ENCODE measurements around the gene PYGB.

The PYGB gene

GRCh38 chr20:25247518-25247955, 348 bp upstream of the PYGB start:
- no peak overlapping the region for H3K9ac ChIP-seq (ENCODE audit: low read depth, low read length)
- H3K4me1 ChIP-seq (ENCODE audit: control insufficient read depth, insufficient read depth, low read length): peaks cover 9% of the 10 kb centered on the region
- peaks cover 13% of the 10 kb centered on the region for H3K27me3 ChIP-seq (ENCODE audit: control insufficient read depth, insufficient read depth, low read length)

GRCh38 chr20:25248786-25249172, 894 bp downstream of the PYGB start:
- Histone ChIP-seq H3K4me3 (ENCODE audit: low read depth, low read length) (peak overlapping the region; percentile 80), H3K9ac (ENCODE audit: low read depth, low read length) (peak overlapping the region; percentile 60), H3K27me3 (ENCODE audit: control insufficient read depth, insufficient read depth, low read length) (peaks cover 13% of the 10 kb centered on the region), H3K9me3 (ENCODE audit: control insufficient read depth, insufficient read depth, low read length) (no peaks in the 10 kb centered on the region), H3K36me3 (ENCODE audit: control insufficient read depth, insufficient read depth, low read length) (no peaks in the 10 kb centered on the region), H3K4me1 (ENCODE audit: control insufficient read depth, insufficient read depth, low read length) (peaks cover 9% of the 10 kb centered on the region)

More at GRCh38 chr20:25247518-25247955, 348 bp upstream of the PYGB start:
- peak overlapping the region; percentile 82 for H3K4me3 ChIP-seq (ENCODE audit: low read depth, low read length)
- H3K9me3 ChIP-seq (ENCODE audit: control insufficient read depth, insufficient read depth, low read length): no peaks in the 10 kb centered on the region
- H3K36me3 ChIP-seq (ENCODE audit: control insufficient read depth, insufficient read depth, low read length): no peaks in the 10 kb centered on the region

DNA sequence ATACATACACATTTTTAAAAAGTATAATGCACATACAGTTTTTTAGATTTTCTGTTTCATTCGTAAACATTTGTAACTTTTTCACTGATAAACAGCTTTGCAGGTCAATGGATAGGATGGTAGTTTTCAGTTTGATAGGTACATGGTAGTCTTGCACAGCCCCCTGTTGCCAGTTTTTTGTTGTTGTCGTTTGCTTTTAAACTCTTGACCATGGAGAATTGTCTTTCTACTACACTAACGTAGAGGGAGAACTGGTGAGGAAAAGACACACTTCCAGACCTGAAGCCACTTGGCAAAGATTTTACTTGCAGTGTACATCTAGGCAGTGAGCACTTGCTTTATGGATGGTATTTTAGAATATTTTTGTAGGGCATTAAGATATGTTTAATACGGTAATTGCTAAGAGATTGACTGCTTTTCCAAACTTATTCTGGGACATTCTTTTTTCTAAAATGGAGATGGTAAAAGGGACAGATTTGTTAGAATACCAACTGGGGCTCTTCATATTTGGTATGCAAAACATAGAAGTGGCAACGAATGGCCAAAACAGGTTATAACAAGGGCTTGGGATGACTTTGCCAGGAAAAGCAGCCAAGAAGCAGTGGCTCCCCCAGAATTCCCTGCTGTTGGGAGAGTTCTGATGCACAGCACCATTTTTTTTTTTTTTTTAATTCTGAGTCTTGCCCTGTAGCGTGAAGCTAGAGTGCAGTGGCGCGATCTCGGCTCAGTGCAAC, 1.5 kb downstream of the PYGB start:
- Histone ChIP-seq H3K36me3 (ENCODE audit: control insufficient read depth, insufficient read depth, low read length) (no peaks in the 10 kb centered on the region), H3K9ac (ENCODE audit: low read depth, low read length) (no peak overlapping the region), H3K27me3 (ENCODE audit: control insufficient read depth, insufficient read depth, low read length) (peaks cover 13% of the 10 kb centered on the region), H3K4me3 (ENCODE audit: low read depth, low read length) (peak overlapping the region; percentile 80), H3K9me3 (ENCODE audit: control insufficient read depth, insufficient read depth, low read length) (no peaks in the 10 kb centered on the region), H3K4me1 (ENCODE audit: control insufficient read depth, insufficient read depth, low read length) (peaks cover 9% of the 10 kb centered on the region)

DNA sequence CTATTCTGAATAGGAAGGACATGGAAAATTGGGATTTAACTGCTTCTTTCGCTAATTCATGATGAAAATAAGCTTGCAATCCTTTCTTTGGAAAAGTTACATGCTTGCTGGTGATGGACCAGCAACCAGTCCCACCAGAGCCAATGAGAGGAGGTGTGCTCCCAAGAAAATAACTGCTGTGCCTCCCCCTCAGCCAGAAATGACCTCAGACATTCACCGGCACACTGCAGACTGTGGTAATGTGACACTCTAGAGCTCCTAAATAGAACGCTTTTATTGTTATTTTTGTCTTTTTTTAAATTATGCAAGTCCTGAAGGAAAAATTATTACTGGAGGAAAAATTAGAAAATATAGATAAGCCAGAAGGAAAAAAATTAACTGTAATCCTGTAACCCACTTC, 2.6 kb downstream of the PYGB start:
- Histone ChIP-seq H3K36me3 (ENCODE audit: control insufficient read depth, insufficient read depth, low read length) (no peaks in the 10 kb centered on the region), H3K4me1 (ENCODE audit: control insufficient read depth, insufficient read depth, low read length) (peaks cover 9% of the 10 kb centered on the region), H3K27me3 (ENCODE audit: control insufficient read depth, insufficient read depth, low read length) (peaks cover 13% of the 10 kb centered on the region), H3K9ac (ENCODE audit: low read depth, low read length) (no peak overlapping the region), H3K4me3 (ENCODE audit: low read depth, low read length) (no peak overlapping the region), H3K9me3 (ENCODE audit: control insufficient read depth, insufficient read depth, low read length) (no peaks in the 10 kb centered on the region)

DNA sequence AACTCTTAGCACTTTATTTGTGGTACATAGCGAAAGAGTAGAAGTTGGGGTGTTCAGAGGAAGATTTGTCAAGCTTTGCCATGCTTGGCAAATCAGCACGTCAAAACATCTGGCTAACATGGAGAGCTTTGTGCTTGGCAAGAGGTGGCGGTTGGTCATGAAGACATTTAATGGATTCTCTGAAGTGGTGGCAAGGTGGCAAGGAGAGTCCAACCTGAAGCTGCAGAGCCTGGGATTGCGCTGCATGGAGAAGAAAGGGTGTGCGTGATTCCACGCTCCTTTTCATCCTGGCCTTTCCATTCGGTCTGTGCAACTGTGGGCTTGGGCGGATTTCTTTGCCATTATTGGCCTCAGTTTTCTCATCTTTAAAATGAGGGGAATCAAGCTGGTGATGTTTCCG, 3.1 kb downstream of the PYGB start:
- Histone ChIP-seq H3K36me3 (ENCODE audit: control insufficient read depth, insufficient read depth, low read length) (no peaks in the 10 kb centered on the region), H3K9me3 (ENCODE audit: control insufficient read depth, insufficient read depth, low read length) (no peaks in the 10 kb centered on the region), H3K27me3 (ENCODE audit: control insufficient read depth, insufficient read depth, low read length) (peaks cover 13% of the 10 kb centered on the region), H3K4me1 (ENCODE audit: control insufficient read depth, insufficient read depth, low read length) (peaks cover 9% of the 10 kb centered on the region), H3K9ac (ENCODE audit: low read depth, low read length) (no peak overlapping the region), H3K4me3 (ENCODE audit: low read depth, low read length) (no peak overlapping the region)

- H3K36me3 ChIP-seq (ENCODE audit: control insufficient read depth, insufficient read depth, low read length): no peaks in the 10 kb centered on the region
- H3K4me1 ChIP-seq (ENCODE audit: control insufficient read depth, insufficient read depth, low read length): peaks cover 9% of the 10 kb centered on the region
- no peaks in the 10 kb centered on the region for H3K9me3 ChIP-seq (ENCODE audit: control insufficient read depth, insufficient read depth, low read length)
- peaks cover 8% of the 10 kb centered on the region for H3K27me3 ChIP-seq (ENCODE audit: control insufficient read depth, insufficient read depth, low read length)
- H3K9ac ChIP-seq (ENCODE audit: low read depth, low read length): no peak overlapping the region
- no peak overlapping the region for H3K4me3 ChIP-seq (ENCODE audit: low read depth, low read length)
These were observed 3.7 kb downstream of the PYGB start for GRCh38 chr20:25251558-25251957.

DNA sequence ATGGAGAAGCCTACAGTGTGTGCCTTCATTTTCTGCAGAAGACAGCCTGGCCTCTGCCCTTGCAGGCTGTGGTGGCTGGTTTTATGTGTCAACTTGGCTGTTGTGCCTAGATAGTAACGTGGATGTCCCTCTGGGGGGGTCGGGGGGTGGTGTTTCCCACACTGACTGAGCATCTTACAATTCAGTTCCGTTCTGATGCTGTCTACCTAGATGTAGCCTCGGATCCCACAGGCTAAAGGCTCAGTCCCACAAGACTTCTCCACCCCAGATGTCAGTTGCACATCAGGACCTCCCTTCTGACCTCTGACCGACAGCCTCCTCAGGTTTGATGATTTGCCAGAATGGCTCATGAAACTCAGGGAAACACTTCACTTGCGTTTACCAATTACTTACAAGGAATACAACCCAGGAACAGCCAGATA, 4.4 kb downstream of the PYGB start:
- Histone ChIP-seq H3K9ac (ENCODE audit: low read depth, low read length) (no peak overlapping the region), H3K9me3 (ENCODE audit: control insufficient read depth, insufficient read depth, low read length) (no peaks in the 10 kb centered on the region), H3K36me3 (ENCODE audit: control insufficient read depth, insufficient read depth, low read length) (no peaks in the 10 kb centered on the region), H3K4me3 (ENCODE audit: low read depth, low read length) (no peak overlapping the region), H3K27me3 (ENCODE audit: control insufficient read depth, insufficient read depth, low read length) (peaks cover under 1% of the 10 kb centered on the region), H3K4me1 (ENCODE audit: control insufficient read depth, insufficient read depth, low read length) (peaks cover 4% of the 10 kb centered on the region)

GRCh38 chr20:25252686-25253421, 5.0 kb downstream of the PYGB start:
- H3K27me3 ChIP-seq (ENCODE audit: control insufficient read depth, insufficient read depth, low read length): no peaks in the 10 kb centered on the region
- peaks cover 4% of the 10 kb centered on the region for H3K4me1 ChIP-seq (ENCODE audit: control insufficient read depth, insufficient read depth, low read length)
- H3K9me3 ChIP-seq (ENCODE audit: control insufficient read depth, insufficient read depth, low read length): no peaks in the 10 kb centered on the region
- no peak overlapping the region for H3K9ac ChIP-seq (ENCODE audit: low read depth, low read length)
- no peaks in the 10 kb centered on the region for H3K36me3 ChIP-seq (ENCODE audit: control insufficient read depth, insufficient read depth, low read length)
- no peak overlapping the region for H3K4me3 ChIP-seq (ENCODE audit: low read depth, low read length)

DNA sequence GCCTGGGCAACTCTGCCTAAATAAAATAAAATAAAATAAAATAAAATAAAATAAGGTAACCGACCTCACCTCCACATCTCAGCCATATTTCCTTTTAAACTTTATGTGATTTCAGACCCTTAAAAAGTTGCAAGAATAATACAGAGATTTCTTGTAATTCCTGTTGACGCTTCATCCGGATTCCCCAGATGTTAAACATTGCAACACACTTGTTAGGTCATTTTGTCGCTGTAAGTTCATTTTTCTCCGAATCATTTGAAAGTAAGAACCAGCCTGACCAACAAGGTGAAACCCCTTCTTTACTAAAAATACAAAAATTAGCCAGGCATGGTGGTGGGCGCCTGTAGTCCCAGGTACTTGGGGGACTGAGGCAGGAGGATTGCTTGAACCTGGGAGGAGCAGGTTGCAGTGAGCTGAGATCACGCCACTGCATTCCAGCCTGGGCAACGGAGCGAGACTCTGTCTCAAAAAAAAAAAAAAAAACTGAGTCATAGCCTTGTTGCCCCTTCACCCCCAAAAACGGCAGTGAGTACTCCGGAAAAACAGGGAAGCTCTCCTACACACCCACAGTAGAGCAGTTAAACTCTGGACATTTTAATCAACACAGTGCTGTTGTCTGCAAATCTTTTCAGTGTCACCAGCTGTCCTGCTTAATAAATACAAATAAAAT, 5.9 kb downstream of the PYGB start:
- Histone ChIP-seq H3K27me3 (ENCODE audit: control insufficient read depth, insufficient read depth, low read length) (no peaks in the 10 kb centered on the region), H3K4me1 (ENCODE audit: control insufficient read depth, insufficient read depth, low read length) (peaks cover 4% of the 10 kb centered on the region), H3K9ac (ENCODE audit: low read depth, low read length) (no peak overlapping the region), H3K9me3 (ENCODE audit: control insufficient read depth, insufficient read depth, low read length) (no peaks in the 10 kb centered on the region), H3K36me3 (ENCODE audit: control insufficient read depth, insufficient read depth, low read length) (peaks cover 2% of the 10 kb centered on the region), H3K4me3 (ENCODE audit: low read depth, low read length) (no peak overlapping the region)

- Histone ChIP-seq H3K4me1 (ENCODE audit: control insufficient read depth, insufficient read depth, low read length) (no peaks in the 10 kb centered on the region), H3K9ac (ENCODE audit: low read depth, low read length) (no peak overlapping the region), H3K27me3 (ENCODE audit: control insufficient read depth, insufficient read depth, low read length) (no peaks in the 10 kb centered on the region), H3K9me3 (ENCODE audit: control insufficient read depth, insufficient read depth, low read length) (no peaks in the 10 kb centered on the region), H3K4me3 (ENCODE audit: low read depth, low read length) (no peak overlapping the region), H3K36me3 (ENCODE audit: control insufficient read depth, insufficient read depth, low read length) (peaks cover 3% of the 10 kb centered on the region)
These were observed 6.7 kb downstream of the PYGB start for GRCh38 chr20:25254571-25254970.

DNA sequence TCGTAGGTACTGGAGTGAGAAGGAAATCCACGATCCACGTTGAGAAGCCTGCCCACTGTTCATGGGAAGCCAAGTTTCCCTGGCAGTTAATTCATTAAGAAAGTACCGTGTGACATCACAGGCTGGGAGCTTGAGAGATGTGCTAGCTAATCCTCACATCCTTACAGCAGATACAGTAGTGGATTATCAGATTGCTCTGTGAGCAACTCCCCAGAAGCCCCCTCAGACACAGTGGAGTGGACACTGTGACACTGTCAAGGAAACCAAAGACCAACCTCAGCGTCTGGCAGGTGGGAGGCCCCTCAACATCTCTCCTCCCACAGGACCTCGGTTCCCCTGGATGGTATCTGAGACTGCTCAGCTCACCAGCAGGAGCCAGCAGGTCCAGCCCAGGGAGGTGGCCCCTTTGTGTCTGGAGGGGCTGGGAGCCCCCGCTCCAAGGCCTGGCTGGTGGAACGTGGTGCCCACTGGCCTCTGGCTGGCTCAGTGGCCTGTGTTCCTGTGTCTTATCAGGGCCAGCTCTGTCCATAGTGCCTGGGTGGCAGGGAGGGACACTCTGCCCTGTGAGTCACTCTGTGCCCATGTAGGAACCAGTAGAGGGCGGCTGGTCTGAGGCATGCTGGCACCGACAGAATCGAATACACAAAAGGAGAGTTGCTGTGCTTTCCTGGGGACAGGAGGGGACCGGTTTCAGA, 7.2 kb downstream of the PYGB start:
- Histone ChIP-seq H3K4me1 (ENCODE audit: control insufficient read depth, insufficient read depth, low read length) (no peaks in the 10 kb centered on the region), H3K4me3 (ENCODE audit: low read depth, low read length) (no peak overlapping the region), H3K9ac (ENCODE audit: low read depth, low read length) (peak overlapping the region; percentile 17), H3K9me3 (ENCODE audit: control insufficient read depth, insufficient read depth, low read length) (no peaks in the 10 kb centered on the region), H3K27me3 (ENCODE audit: control insufficient read depth, insufficient read depth, low read length) (no peaks in the 10 kb centered on the region), H3K36me3 (ENCODE audit: control insufficient read depth, insufficient read depth, low read length) (peaks cover 3% of the 10 kb centered on the region)
